ENCODE results near the gene SLC26A4. TPM values are rescaled to one million over a fixed set of nuclear protein-coding genes. Genes with fewer than 3 reads are reported as not detected.

The SLC26A4 gene
- total RNA-seq, 1 experiment from 2014 or later = 0.66 TPM

DNA sequence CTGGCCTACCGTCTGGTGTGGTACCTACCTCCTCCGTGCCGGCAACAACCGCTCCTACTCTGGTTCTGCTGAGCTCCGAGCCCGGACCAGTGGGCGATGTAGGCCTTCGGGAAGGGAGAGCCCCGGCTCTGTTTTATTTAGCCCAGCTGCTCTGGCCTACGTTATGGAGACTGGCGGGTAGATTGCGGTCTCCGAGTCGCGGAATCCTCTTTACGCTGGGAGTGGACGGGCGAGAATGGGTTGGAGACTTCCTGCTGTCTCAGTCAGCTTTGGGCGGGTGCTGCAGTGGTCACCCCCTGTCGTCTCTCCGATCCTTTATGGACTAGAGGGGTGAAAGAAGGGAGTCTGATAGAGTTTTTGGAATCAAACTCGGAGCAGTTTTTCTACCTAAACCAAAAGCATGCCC, 83.7 kb downstream of the SLC26A4 start:
- peak overlapping the region; percentile 90 for H3K4me2 ChIP-seq (ENCODE audit: low read length)
- DNase-seq (ENCODE audit: low read depth, low spot score) (no peak), ATAC-seq (peak; percentile 50)
- H3K9me2 ChIP-seq (ENCODE audit: insufficient read depth) = no peaks in the 10 kb centered on the region
- ChIA-PET CTCF (interaction anchor here (1.7 to 3.7 kb wide), 3 partner anchors 129 to 135 kb away, joined by 9 to 48 read pairs (median 29); no protein-coding TSS in a partner anchor), RAD21 (ENCODE audit: low non-redundant PET in 1 of 2, low total read pairs in 2 of 2, uncharacterized antibody in 2 of 2, unreplicated experiment in 2 of 2) (no interaction called here), POLR2A (interaction anchor here (1.7 kb wide), 1 partner anchor 135 kb away, joined by 11 read pairs; no protein-coding TSS in a partner anchor)
- H3K36me3 ChIP-seq (ENCODE audit: control insufficient read depth in 1 of 2, insufficient read depth in 2 of 2, low read length in 2 of 2) = peaks cover 0 to 4% of the 10 kb centered on the region in 2 experiments; a peak in 2 of 4 replicates
- H3K79me2 ChIP-seq (ENCODE audit: insufficient read depth, low read length) = peaks cover 55% of the 10 kb centered on the region
- intact Hi-C loops (cut with micrococcal nuclease) = no loop called here
- peak overlapping the region; percentile 86 for H3K27ac ChIP-seq (ENCODE audit: low read depth, low read length)
- BruUV-seq (replicated peaks) = TSS peak; percentile 41
- TF ChIP-seq ZFX (IDR thresholded peaks at IDR 0.05) (peak; percentile 65; the same call in 1 of the 2 replicates), SP1 (IDR thresholded peaks at IDR 0.05; ENCODE audit: low read depth) (no peak), YY1 (IDR thresholded peaks at IDR 0.05; ENCODE audit: extremely low read depth, insufficient replicate concordance, low read depth, low read length) (no peak), SIN3A (IDR thresholded peaks at IDR 0.05; ENCODE audit: low read depth) (no peak)
- TF ChIP-seq, protein P1, sequence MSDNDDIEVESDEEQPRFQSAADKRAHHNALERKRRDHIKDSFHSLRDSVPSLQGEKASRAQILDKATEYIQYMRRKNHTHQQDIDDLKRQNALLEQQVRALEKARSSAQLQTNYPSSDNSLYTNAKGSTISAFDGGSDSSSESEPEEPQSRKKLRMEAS (IDR thresholded peaks at IDR 0.05) = peak; percentile 0; the same call in 1 of the 2 replicates
- H4K20me1 ChIP-seq (ENCODE audit: insufficient read depth) = peaks cover 21% of the 10 kb centered on the region; the same call in 1 of the 2 replicates
- peak overlapping the region; percentile 86 to 89 for H3K4me3 ChIP-seq (replicated peaks in 1 of 2; ENCODE audit: low read depth in 1 of 2, low read length in 2 of 2)
- H3K4me1 ChIP-seq (ENCODE audit: control insufficient read depth in 1 of 2, insufficient read depth in 2 of 2, low read length in 2 of 2) = peaks cover 15 to 22% of the 10 kb centered on the region in 2 experiments
- H3K27me3 ChIP-seq (ENCODE audit: insufficient read depth, low read length) = no peaks in the 10 kb centered on the region
- H2AFZ ChIP-seq (ENCODE audit: low read depth, low read length, poor library complexity, severe bottlenecking) = no peak overlapping the region
- H3K9ac ChIP-seq (ENCODE audit: low read length) = peak overlapping the region; percentile 83
- no peaks in the 10 kb centered on the region for H3K9me3 ChIP-seq (ENCODE audit: control insufficient read depth in 1 of 2, insufficient read depth in 1 of 2, low read depth in 1 of 2, low read length in 2 of 2)

- DNase-seq (ENCODE audit: low read depth, low spot score) (no peak), ATAC-seq (no peak)
- H4K20me1 ChIP-seq (ENCODE audit: insufficient read depth) = peaks cover 21% of the 10 kb centered on the region; the same call in 1 of the 2 replicates
- no peak overlapping the region for H3K4me3 ChIP-seq (replicated peaks in 1 of 2; ENCODE audit: low read depth in 1 of 2, low read length in 2 of 2)
- peaks cover 15 to 22% of the 10 kb centered on the region in 2 experiments for H3K4me1 ChIP-seq (ENCODE audit: control insufficient read depth in 1 of 2, insufficient read depth in 2 of 2, low read length in 2 of 2)
- H3K9me2 ChIP-seq (ENCODE audit: insufficient read depth) = no peaks in the 10 kb centered on the region
- H3K9me3 ChIP-seq (ENCODE audit: control insufficient read depth in 1 of 2, insufficient read depth in 1 of 2, low read depth in 1 of 2, low read length in 2 of 2) = no peaks in the 10 kb centered on the region
- H3K79me2 ChIP-seq (ENCODE audit: insufficient read depth, low read length) = peaks cover 70% of the 10 kb centered on the region
- H3K4me2 ChIP-seq (ENCODE audit: low read length) = peak overlapping the region; percentile 90
- H3K36me3 ChIP-seq (ENCODE audit: control insufficient read depth in 1 of 2, insufficient read depth in 2 of 2, low read length in 2 of 2) = peaks cover 3 to 12% of the 10 kb centered on the region in 2 experiments; a peak in 2 of 4 replicates
- RAD21 ChIA-PET (ENCODE audit: low non-redundant PET in 1 of 2, low total read pairs in 2 of 2, uncharacterized antibody in 2 of 2, unreplicated experiment in 2 of 2) = no interaction called here
- BruUV-seq (replicated peaks) = no TSS peak
- POLR2A ChIA-PET = no interaction called here
- no peak overlapping the region for H3K27ac ChIP-seq (ENCODE audit: low read depth, low read length)
- CTCF ChIA-PET = no interaction called here
- intact Hi-C loops (cut with micrococcal nuclease) = no loop called here
- H2AFZ ChIP-seq (ENCODE audit: low read depth, low read length, poor library complexity, severe bottlenecking) = no peak overlapping the region
- no peak overlapping the region for H3K9ac ChIP-seq (ENCODE audit: low read length)
- H3K27me3 ChIP-seq (ENCODE audit: insufficient read depth, low read length) = no peaks in the 10 kb centered on the region
- no peak for TF ChIP-seq CBX3 (IDR thresholded peaks at IDR 0.05; ENCODE audit: low read depth)
- TF ChIP-seq FOSL1 (IDR thresholded peaks at IDR 0.05; ENCODE audit: low read depth) = no peak
- TF ChIP-seq EZH2phosphoT487 (IDR thresholded peaks at IDR 0.05; ENCODE audit: borderline replicate concordance) = no peak
- TF ChIP-seq ELF1 (IDR thresholded peaks at IDR 0.05; ENCODE audit: borderline replicate concordance, low read depth) = no peak
- no peak for TF ChIP-seq SRF (IDR thresholded peaks at IDR 0.05; ENCODE audit: low read depth)
- TF ChIP-seq, protein P2, sequence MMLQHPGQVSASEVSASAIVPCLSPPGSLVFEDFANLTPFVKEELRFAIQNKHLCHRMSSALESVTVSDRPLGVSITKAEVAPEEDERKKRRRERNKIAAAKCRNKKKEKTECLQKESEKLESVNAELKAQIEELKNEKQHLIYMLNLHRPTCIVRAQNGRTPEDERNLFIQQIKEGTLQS (IDR thresholded peaks at IDR 0.05) = no peak
- no peak for TF ChIP-seq SIN3A (IDR thresholded peaks at IDR 0.05; ENCODE audit: low read depth)
- TF ChIP-seq RAD21 (IDR thresholded peaks at IDR 0.05; ENCODE audit: low read depth) = no peak
- TF ChIP-seq CTCF (IDR thresholded peaks at IDR 0.05 in 2 of 3, conservative IDR thresholded peaks at IDR 0.05 in 1 of 3; ENCODE audit: borderline replicate concordance in 1 of 3, insufficient read depth in 1 of 3, low read depth in 2 of 3, low read length in 2 of 3) = no peak
- no peak for TF ChIP-seq REST (IDR thresholded peaks at IDR 0.05; ENCODE audit: low read depth)
Measured at GRCh38 chr7:107746006-107746405, 85.4 kb downstream of the SLC26A4 start.
